H1 (cell line): ENCODE results near the gene SASH3. TPM values are rescaled to one million over a fixed set of nuclear protein-coding genes. Genes with fewer than 3 reads are reported as not detected.

ENCODE experiments used
- CTCF ChIA-PET: fragments of 300-600 bp; sonication (Branson Sonifier 250); formaldehyde crosslinking; loops from one replicate; lab custom pipeline; 2021; ENCODE audit not compliant: partially characterized antibody; lab: Charles Lee
- POLR2A ChIA-PET: fragments of 300-600 bp; sonication (Branson Sonifier 250); formaldehyde crosslinking; loops from one replicate; lab custom pipeline; 2021; ENCODE audit warnings: inconsistent platforms; ENCODE audit not compliant: partially characterized antibody; lab: Charles Lee
- DNase-seq, 2 experiments: peaks; one replicate each; pipeline versions ENCODE4 v3.0.0 to v3.0.0-alpha.2; 2010 to 2022; ENCODE audit warnings: low spot score in 2 of 2, low read depth in 1 of 2, mixed read lengths in 1 of 2
- FAIRE-seq: peaks from 2 replicates; lab custom pipeline; 2011; peaks lifted over from hg19 to GRCh38; lab: Jason Lieb, UNC
- H2AFZ ChIP-seq: 2 replicates; pipeline ENCODE4 v1.8.1; 2012; ENCODE audit warnings: low read length, inconsistent platforms
- H2AK5ac ChIP-seq: 2 replicates; pipeline ENCODE4 v1.6.1; 2013; ENCODE audit warnings: low read depth, low read length
- H2BK120ac ChIP-seq: replicated peaks from 2 replicates; pipeline ENCODE3; 2013; ENCODE audit warnings: low read depth, low read length, inconsistent platforms
- H2BK12ac ChIP-seq: 2 replicates; pipeline ENCODE4 v1.6.1; 2013; ENCODE audit warnings: low read depth, low read length
- H2BK15ac ChIP-seq: 2 replicates; pipeline ENCODE4 v1.6.1; 2013; ENCODE audit warnings: low read length
- H2BK20ac ChIP-seq: 2 replicates; pipeline ENCODE4 v1.6.1; 2013; ENCODE audit warnings: low read length
- H2BK5ac ChIP-seq: 2 replicates; pipeline ENCODE4 v1.6.1; 2013; ENCODE audit warnings: low read depth, low read length
- H3K14ac ChIP-seq: 2 replicates; pipeline ENCODE4 v1.6.1; 2013; ENCODE audit warnings: inconsistent platforms; ENCODE audit not compliant: insufficient read length
- H3K18ac ChIP-seq: 2 replicates; pipeline ENCODE4 v1.6.1; 2013; ENCODE audit warnings: low read length; ENCODE audit errors: extremely low read depth
- H3K23ac ChIP-seq: 2 replicates; pipeline ENCODE4 v1.6.1; 2013; ENCODE audit warnings: inconsistent platforms; ENCODE audit not compliant: insufficient read length
- H3K23me2 ChIP-seq: 2 replicates; pipeline ENCODE4 v1.6.1; 2013; ENCODE audit warnings: low read depth, low read length
- H3K27ac ChIP-seq: 2 replicates; pipeline ENCODE4 v1.6.1; 2011; ENCODE audit warnings: low read depth, low read length, inconsistent platforms
- H3K27me3 ChIP-seq, 4 experiments: replicated peaks in 1 of 4; 1 replicate in 1 of 4; 2 replicates in 3 of 4; pipeline versions ENCODE4 v1.6.1 to v1.8.1; 2011 to 2013; ENCODE audit warnings: low read length in 3 of 4, mild to moderate bottlenecking in 3 of 4, inconsistent platforms in 2 of 4, mixed read lengths in 2 of 4, moderate library complexity in 1 of 4; ENCODE audit not compliant: control insufficient read depth in 3 of 4, insufficient read depth in 3 of 4; ENCODE audit errors: extremely low read depth in 1 of 4
- H3K36me3 ChIP-seq, 4 experiments: 2 replicates each; pipeline versions ENCODE4 v1.6.1 to v1.8.1; 2011 to 2013; ENCODE audit warnings: mild to moderate bottlenecking in 4 of 4, low read length in 3 of 4, moderate library complexity in 2 of 4, control low read depth in 1 of 4, inconsistent platforms in 1 of 4; ENCODE audit not compliant: insufficient read depth in 4 of 4, control insufficient read depth in 2 of 4
- H3K4ac ChIP-seq: replicated peaks from 2 replicates; pipeline ENCODE3; 2013; ENCODE audit warnings: low read length, low read depth, mixed read lengths, inconsistent platforms; ENCODE audit not compliant: insufficient read length
- H3K4me1 ChIP-seq, 4 experiments: replicated peaks in 1 of 4; 1 replicate in 1 of 4; 2 replicates in 3 of 4; pipeline versions ENCODE4 v1.6.1 to v1.8.1; 2011 to 2013; ENCODE audit warnings: low read length in 3 of 4, inconsistent platforms in 2 of 4, mixed read lengths in 1 of 4; ENCODE audit not compliant: insufficient read depth in 4 of 4, control insufficient read depth in 3 of 4
- H3K4me2 ChIP-seq, 2 experiments: 2 replicates each; pipeline versions ENCODE4 v1.6.1 to v1.8.1; 2011 to 2013; ENCODE audit warnings: low read depth in 2 of 2, low read length in 2 of 2, control low read depth in 1 of 2, inconsistent platforms in 1 of 2, mild to moderate bottlenecking in 1 of 2; ENCODE audit not compliant: insufficient read depth in 1 of 2
- H3K4me3 ChIP-seq, 4 experiments: fragments of 200-600, 300-600 bp in 1 of 4; sonication (generic), shearing (Covaris generic), sonication (Bioruptor Twin) in 1 of 4; 2 replicates each; pipeline versions ENCODE4 v1.5.1 to v1.8.1; 2011 to 2016; ENCODE audit warnings: low read length in 4 of 4, low read depth in 3 of 4, control low read depth in 2 of 4, inconsistent platforms in 2 of 4, mild to moderate bottlenecking in 2 of 4, mixed read lengths in 1 of 4, moderate library complexity in 1 of 4; ENCODE audit not compliant: insufficient read depth in 2 of 4; ENCODE audit errors: extremely low read depth in 1 of 4
- H3K56ac ChIP-seq: replicated peaks from 2 replicates; pipeline ENCODE3; 2013; ENCODE audit warnings: low read depth, mild to moderate bottlenecking, mixed read lengths, low read length, inconsistent platforms; ENCODE audit not compliant: insufficient read length
- H3K79me1 ChIP-seq: 2 replicates; pipeline ENCODE4 v1.6.1; 2013; ENCODE audit warnings: low read depth, low read length, control low read depth
- H3K79me2 ChIP-seq, 2 experiments: 2 replicates each; pipeline versions ENCODE4 v1.6.1 to v1.8.1; 2012 to 2013; ENCODE audit warnings: low read length in 2 of 2, mild to moderate bottlenecking in 2 of 2, inconsistent platforms in 1 of 2; ENCODE audit not compliant: insufficient read depth in 2 of 2, control insufficient read depth in 1 of 2
- H3K9ac ChIP-seq, 4 experiments: replicated peaks in 1 of 4; 1 replicate in 1 of 4; 2 replicates in 3 of 4; pipeline versions ENCODE4 v1.6.1 to v1.8.1; 2011 to 2013; ENCODE audit warnings: low read depth in 3 of 4, low read length in 3 of 4, control low read depth in 2 of 4, mild to moderate bottlenecking in 2 of 4, moderate library complexity in 2 of 4, inconsistent platforms in 1 of 4; ENCODE audit errors: extremely low read depth in 1 of 4
- H3K9me3 ChIP-seq, 2 experiments: 2 replicates each; pipeline versions ENCODE4 v1.6.1 to v1.8.1; 2012 to 2013; ENCODE audit warnings: mild to moderate bottlenecking in 2 of 2, moderate library complexity in 2 of 2, control low read depth in 1 of 2, inconsistent platforms in 1 of 2, low read depth in 1 of 2, low read length in 1 of 2, mixed read lengths in 1 of 2; ENCODE audit not compliant: insufficient read depth in 2 of 2
- H4K20me1 ChIP-seq, 2 experiments: replicated peaks in 1 of 2; 2 replicates each; pipeline versions ENCODE3 to v1.8.1; 2011 to 2013; ENCODE audit warnings: inconsistent platforms in 2 of 2, low read length in 2 of 2, mild to moderate bottlenecking in 1 of 2; ENCODE audit not compliant: insufficient read depth in 2 of 2, control insufficient read depth in 1 of 2
- H4K5ac ChIP-seq: 2 replicates; pipeline ENCODE4 v1.6.1; 2013; ENCODE audit warnings: low read length, low read depth, mixed read lengths, inconsistent platforms; ENCODE audit not compliant: insufficient read length
- H4K8ac ChIP-seq: 2 replicates; pipeline ENCODE4 v1.8.0; 2013; ENCODE audit warnings: mild to moderate bottlenecking, moderate library complexity, low read length, inconsistent platforms; ENCODE audit not compliant: insufficient read depth; ENCODE audit errors: extremely low read depth
- H4K91ac ChIP-seq: replicated peaks from 2 replicates; pipeline ENCODE3; 2013; ENCODE audit warnings: low read length, mixed read lengths, inconsistent platforms; ENCODE audit not compliant: insufficient read length
- BRCA1 ChIP-seq: IDR thresholded peaks from 2 replicates; pipeline ENCODE4 v1.6.1; 2012; ENCODE audit warnings: low read depth, low read length, improper control_type of control experiment
- CBX8 ChIP-seq: fragments of 300-800, 300-1000 bp; sonication (generic); IDR thresholded peaks from 2 replicates; pipeline ENCODE4 v1.7.1; 2016; ENCODE audit warnings: low read depth, low read length, borderline replicate concordance
- CEBPB ChIP-seq: IDR thresholded peaks from 2 replicates; pipeline ENCODE4 v1.6.1; 2012; ENCODE audit warnings: low read depth, low read length
- EGR1 ChIP-seq: IDR thresholded peaks from 2 replicates; pipeline ENCODE4 v1.6.1; 2011; ENCODE audit warnings: low read depth, low read length, borderline replicate concordance
- GTF2F1 ChIP-seq: IDR thresholded peaks from 2 replicates; pipeline ENCODE4 v1.6.1; 2012; ENCODE audit warnings: low read depth, low read length, improper control_type of control experiment, borderline replicate concordance
- HDAC2 ChIP-seq, 2 experiments: fragments of 300-600 bp in 1 of 2; sonication (generic) in 1 of 2; IDR thresholded peaks; 2 replicates each; pipeline ENCODE4 v1.6.1; 2011 to 2012; ENCODE audit warnings: low read depth in 2 of 2, low read length in 2 of 2, mild to moderate bottlenecking in 2 of 2, moderate library complexity in 2 of 2, borderline replicate concordance in 1 of 2, inconsistent platforms in 1 of 2
- HDAC6 ChIP-seq: IDR thresholded peaks from one replicate; pipeline ENCODE4 v1.7.1; 2012; ENCODE audit warnings: low read depth, mild to moderate bottlenecking, inconsistent platforms, low read length, moderate library complexity
- POU5F1 ChIP-seq: IDR thresholded peaks from 2 replicates; pipeline ENCODE4 v1.6.1; 2011; ENCODE audit warnings: low read depth, mild to moderate bottlenecking, low read length, moderate library complexity
- RFX5 ChIP-seq: IDR thresholded peaks from 2 replicates; pipeline ENCODE4 v1.6.1; 2011; ENCODE audit warnings: low read depth, low read length, improper control_type of control experiment, borderline replicate concordance
- SAP30 ChIP-seq: fragments of 300-600 bp; sonication (generic); IDR thresholded peaks from 2 replicates; pipeline ENCODE4 v1.7.1; 2012; ENCODE audit warnings: low read length, moderate library complexity, mild to moderate bottlenecking, inconsistent platforms; ENCODE audit not compliant: insufficient read depth, insufficient replicate concordance
- SIX5 ChIP-seq: IDR thresholded peaks from 2 replicates; pipeline ENCODE4 v1.6.1; 2011; ENCODE audit warnings: mild to moderate bottlenecking, low read depth, low read length
- SP2 ChIP-seq: IDR thresholded peaks from 2 replicates; pipeline ENCODE4 v1.6.1; 2012; ENCODE audit warnings: mild to moderate bottlenecking, low read length, inconsistent platforms
- SP4 ChIP-seq: IDR thresholded peaks from 2 replicates; pipeline ENCODE4 v1.6.1; 2012; ENCODE audit warnings: low read length, inconsistent platforms
- TBP ChIP-seq: IDR thresholded peaks from 2 replicates; pipeline ENCODE4 v1.6.1; 2011; ENCODE audit warnings: low read depth, low read length, improper control_type of control experiment
- WGBS, 2 experiments: shearing (Covaris generic) in 1 of 2; methylation state at CpG; one replicate each; pipeline versions ENCODE4 v1.1.6 to v1.1.7; 2013 to 2015; ENCODE audit warnings: low lambda C conversion rate in 2 of 2, mixed read lengths in 2 of 2, inconsistent platforms in 1 of 2, low coverage in 1 of 2, missing lambda C conversion rate in 1 of 2; ENCODE audit not compliant: insufficient replicate concordance in 2 of 2, insufficient coverage in 1 of 2, insufficient read length in 1 of 2; ENCODE audit errors: extremely low coverage in 1 of 2, missing lambda C conversion rate in 1 of 2; 5-methylcytosine and 5-hydroxymethylcytosine counted together
- polyA plus RNA-seq, 7 experiments: library from polyadenylated mRNA; depleted of rRNA in 3 of 7; stranded (reverse) in 5 of 7; unstranded in 2 of 7; fragments of >200 nt in 5 of 7; fragments of 200-250 nt in 2 of 7; gene quantifications; 1 replicate in 5 of 7; 2 replicates in 1 of 7; 4 replicates in 1 of 7; pipeline versions ENCODE4 v1.2.1 to v1.2.3, GENCODE V29; 2011 to 2013; ENCODE audit warnings: missing spikeins in 2 of 7, mixed read lengths in 2 of 7
- total RNA-seq: library from RNA; stranded (reverse); fragmentation: NEBNext Ultra II Directional; extraction: Animal tissue kit (Norgen Biotek cat#: 25700); gene quantifications from 2 replicates; pipeline ENCODE4 v1.2.1, GENCODE V29; 2021
- TF ChIP-seq, protein P1 (sequence below): IDR thresholded peaks from 2 replicates; pipeline ENCODE4 v1.6.1; 2011; ENCODE audit warnings: low read depth, mild to moderate bottlenecking, low read length; ENCODE audit not compliant: insufficient read depth

SASH3 gene
- total and polyA plus RNA-seq, 2 of the 8 experiments (the other 6 are each of a cell fraction or from before 2014, with no cell fraction given), result not detected

DNA sequence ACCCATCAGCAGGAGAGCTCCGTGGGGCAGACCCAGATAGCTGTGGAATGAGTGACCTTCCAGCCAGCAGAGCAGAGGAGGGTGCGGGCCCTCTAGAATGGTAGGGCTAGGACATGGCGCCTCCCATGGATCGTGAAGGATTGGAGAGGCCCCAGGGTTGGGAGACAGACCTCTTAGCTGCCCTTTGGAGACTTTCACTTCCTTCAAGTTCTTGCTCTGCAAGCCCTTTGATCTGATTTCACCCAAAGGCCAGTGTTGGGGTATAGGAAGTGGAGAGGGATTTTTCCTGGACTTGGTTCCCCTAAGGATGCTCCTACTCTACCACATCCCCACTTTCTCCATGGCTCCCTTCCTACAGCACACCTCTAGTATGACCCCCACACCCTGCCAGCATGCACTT lies 3.0 kb downstream of the SASH3 start:
- H2BK5ac ChIP-seq, result no peak overlapping the region
- no peaks in the 10 kb centered on the region for H3K79me1 ChIP-seq
- 96% methylated on average over 4 of the region's 4 CpGs; no CpG with 5 or more reads in 1 of the 2 experiments for WGBS, 2 experiments
- H4K5ac ChIP-seq, result no peak overlapping the region
- no peak overlapping the region for H3K4me3 ChIP-seq
- H4K8ac ChIP-seq, result no peak overlapping the region
- H3K56ac ChIP-seq, result no peak overlapping the region
- no peak overlapping the region for H3K23ac ChIP-seq
- H2AK5ac ChIP-seq, result no peak overlapping the region
- H3K9me3 ChIP-seq, result no peaks in the 10 kb centered on the region
- no peaks in the 10 kb centered on the region for H4K20me1 ChIP-seq
- H3K4me1 ChIP-seq, result no peaks in the 10 kb centered on the region
- H3K4ac ChIP-seq, result no peak overlapping the region
- H3K9ac ChIP-seq, result no peak overlapping the region
- H4K91ac ChIP-seq, result no peak overlapping the region
- no peak overlapping the region for H2BK120ac ChIP-seq
- H2BK15ac ChIP-seq, result no peak overlapping the region
- H2BK12ac ChIP-seq, result no peak overlapping the region
- DNase-seq (no peak), FAIRE-seq (no peak)
- no peaks in the 10 kb centered on the region for H3K79me2 ChIP-seq
- H3K36me3 ChIP-seq, result no peaks in the 10 kb centered on the region
- no peaks in the 10 kb centered on the region for H3K23me2 ChIP-seq
- H3K27ac ChIP-seq, result no peak overlapping the region
- H3K27me3 ChIP-seq, result no peaks in the 10 kb centered on the region
- H2BK20ac ChIP-seq, result no peak overlapping the region
- ChIA-PET POLR2A (no interaction called here), CTCF (interaction anchor here (1.1 to 2.5 kb wide), 3 partner anchors 10 to 143 kb away, joined by 4 to 6 read pairs (median 4); no protein-coding TSS in a partner anchor)
- H3K18ac ChIP-seq, result no peak overlapping the region
- H3K14ac ChIP-seq, result no peak overlapping the region
- H2AFZ ChIP-seq, result no peak overlapping the region
- no peak overlapping the region for H3K4me2 ChIP-seq
- TF ChIP-seq RFX5 (no peak), SIX5 (no peak), HDAC6 (no peak), HDAC2 (IDR thresholded peaks at IDR 0.05; ENCODE audit: borderline replicate concordance in 1 of 2, low read depth in 2 of 2, low read length in 2 of 2) (no peak), TBP (no peak), CBX8 (no peak), BRCA1 (no peak), SP4 (no peak), EGR1 (no peak), GTF2F1 (no peak), CEBPB (no peak), SAP30 (no peak), SP2 (no peak), POU5F1 (no peak)
- TF ChIP-seq, protein P1, sequence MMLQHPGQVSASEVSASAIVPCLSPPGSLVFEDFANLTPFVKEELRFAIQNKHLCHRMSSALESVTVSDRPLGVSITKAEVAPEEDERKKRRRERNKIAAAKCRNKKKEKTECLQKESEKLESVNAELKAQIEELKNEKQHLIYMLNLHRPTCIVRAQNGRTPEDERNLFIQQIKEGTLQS, result no peak
